Suppressor macrophage treated with lipopolysaccharide for 1 hour (primary cell): Measurements from ENCODE around the gene CHRNA7.
"Not testable (repeated sequence)": the region's sequence is repeated elsewhere in the genome, so short reads cannot be mapped to it uniquely, and the experiment has no call there.

Experiments used
- DNase-seq, 3 donors: peaks; one replicate each; pipeline ENCODE4 v3.0.0-alpha.2; 2020 to 2022

CHRNA7 gene

GRCh38 chr15:32121384-32121695 is 91.0 kb downstream of the CHRNA7 start:
- DNase-seq: no peak

DNA sequence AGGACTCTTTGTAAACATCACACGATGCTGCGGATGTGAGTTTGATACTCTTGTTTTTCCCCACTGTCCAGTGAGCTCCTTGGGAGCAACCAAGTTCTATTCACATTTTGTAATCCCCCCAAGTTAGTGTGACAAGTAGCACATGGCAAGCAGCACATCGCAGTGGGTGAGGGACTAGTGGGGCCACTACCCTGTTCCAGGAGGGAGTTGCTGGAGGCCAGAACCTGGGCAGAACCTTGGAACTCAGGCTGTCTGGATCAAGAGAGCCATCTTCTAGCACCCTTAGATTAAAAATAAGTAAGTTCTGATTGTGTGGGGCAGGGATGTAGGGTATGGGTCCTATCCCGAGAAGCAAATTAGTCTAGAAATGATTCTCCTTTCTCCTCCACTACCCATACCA is 91.7 kb downstream of the CHRNA7 start:
- DNase-seq: no peak

- DNase-seq: no peak
Observed at GRCh38 chr15:32123473-32123872, 93.2 kb downstream of the CHRNA7 start.

DNA sequence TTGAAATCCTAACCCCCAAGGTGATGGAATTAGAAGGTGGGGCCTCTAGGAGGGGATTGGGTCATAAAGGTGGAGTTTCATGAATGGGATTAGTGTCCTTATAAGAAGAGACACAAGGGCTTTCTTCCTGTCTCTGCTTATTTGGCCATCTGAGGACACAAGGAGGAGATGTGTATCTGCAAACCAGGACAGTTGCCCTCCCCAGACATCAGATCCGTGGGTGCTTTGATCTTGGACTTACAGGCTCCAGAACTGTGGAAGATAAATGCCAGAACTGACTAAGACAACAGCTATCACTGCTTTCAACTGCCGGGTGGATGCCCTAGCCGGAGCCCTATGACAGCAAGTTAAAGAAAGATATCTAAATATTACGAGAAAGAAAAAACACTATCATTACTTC is 94.4 kb downstream of the CHRNA7 start:
- no peak for DNase-seq

DNA sequence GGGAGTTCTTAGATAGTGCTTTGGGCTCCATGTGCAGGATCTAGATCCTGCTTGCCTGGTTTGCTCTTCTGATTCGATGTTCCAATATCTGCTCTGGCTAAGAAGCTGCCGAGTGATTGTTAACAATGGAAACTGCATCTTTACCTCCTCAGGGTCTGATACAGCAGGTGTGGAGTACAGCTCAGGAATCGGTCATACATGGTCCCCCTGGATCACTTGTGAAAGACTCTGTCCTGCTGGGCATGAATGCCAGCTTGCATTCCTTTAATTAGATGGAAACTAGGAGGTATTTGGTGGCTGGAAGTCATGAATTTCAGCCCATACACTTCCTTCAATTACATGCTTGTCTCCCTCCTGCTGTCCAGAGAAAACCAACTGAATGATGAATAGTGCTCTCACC is 95.3 kb downstream of the CHRNA7 start:
- no peak for DNase-seq

DNA sequence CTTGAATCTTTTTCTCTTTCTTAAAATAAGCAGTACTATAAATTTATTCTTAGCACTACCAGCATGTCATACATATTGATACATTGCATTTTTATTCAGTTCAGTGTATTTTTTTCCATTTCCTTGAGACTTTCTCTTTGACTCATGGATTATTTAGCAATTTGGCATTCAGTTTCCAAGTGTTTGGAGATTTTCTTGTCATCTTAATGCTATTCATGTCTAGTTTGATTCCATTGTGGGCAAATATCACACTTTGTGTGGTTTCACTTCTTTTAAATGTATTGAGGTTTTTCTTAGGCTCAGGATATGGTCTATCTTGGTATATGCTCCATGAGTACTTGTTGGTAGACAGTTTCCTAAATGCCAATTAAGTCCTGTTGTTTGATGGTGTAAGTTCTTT is 99.5 kb downstream of the CHRNA7 start:
- no peak for DNase-seq

- no peak for DNase-seq
Observed at GRCh38 chr15:32130823-32131222, 100.5 kb downstream of the CHRNA7 start.

GRCh38 chr15:32131803-32132202 is 101.5 kb downstream of the CHRNA7 start:
- no peak for DNase-seq

DNA sequence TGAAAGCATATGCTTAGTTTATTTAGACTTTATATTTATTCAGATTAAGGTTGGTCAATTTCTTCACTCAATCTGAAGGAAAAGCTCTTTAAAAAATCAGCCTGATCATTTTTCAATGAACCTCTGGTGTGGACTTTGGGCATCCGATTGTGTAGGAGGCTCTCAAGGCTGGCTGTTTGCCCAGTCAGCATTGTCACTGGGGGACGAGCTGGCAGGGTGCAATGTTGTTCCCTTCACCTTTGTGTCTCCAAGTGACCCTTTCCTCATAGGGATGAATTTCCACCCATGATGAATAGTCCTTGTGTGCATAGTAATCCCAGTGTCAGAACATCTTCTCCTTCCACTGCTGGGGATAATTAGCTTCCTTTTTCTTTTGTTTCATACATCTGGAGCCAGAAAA is 102.5 kb downstream of the CHRNA7 start:
- no peak for DNase-seq

GRCh38 chr15:32134842-32135241 is 104.5 kb downstream of the CHRNA7 start:
- DNase-seq: no peak

- DNase-seq: no peak
Observed at GRCh38 chr15:32135335-32135734, 105.0 kb downstream of the CHRNA7 start.

- DNase-seq: not testable (repeated sequence)
Observed at GRCh38 chr15:32145512-32145911, 115.2 kb downstream of the CHRNA7 start.

- DNase-seq: no peak
Observed at GRCh38 chr15:32148833-32149555, 118.7 kb downstream of the CHRNA7 start.

GRCh38 chr15:32152574-32152973 is 122.3 kb downstream of the CHRNA7 start:
- DNase-seq: no peak

GRCh38 chr15:32153868-32154623 is 123.7 kb downstream of the CHRNA7 start:
- not testable (repeated sequence) for DNase-seq

- not testable (repeated sequence) for DNase-seq
Observed at GRCh38 chr15:32162143-32162542, 131.8 kb downstream of the CHRNA7 start.

- not testable (repeated sequence) for DNase-seq
Observed at GRCh38 chr15:32164065-32164464, 133.8 kb downstream of the CHRNA7 start.

GRCh38 chr15:32164747-32165146 is 134.4 kb downstream of the CHRNA7 start:
- DNase-seq: not testable (repeated sequence)

- not testable (repeated sequence) for DNase-seq
Observed at GRCh38 chr15:32165775-32166174, 135.5 kb downstream of the CHRNA7 start.

DNA sequence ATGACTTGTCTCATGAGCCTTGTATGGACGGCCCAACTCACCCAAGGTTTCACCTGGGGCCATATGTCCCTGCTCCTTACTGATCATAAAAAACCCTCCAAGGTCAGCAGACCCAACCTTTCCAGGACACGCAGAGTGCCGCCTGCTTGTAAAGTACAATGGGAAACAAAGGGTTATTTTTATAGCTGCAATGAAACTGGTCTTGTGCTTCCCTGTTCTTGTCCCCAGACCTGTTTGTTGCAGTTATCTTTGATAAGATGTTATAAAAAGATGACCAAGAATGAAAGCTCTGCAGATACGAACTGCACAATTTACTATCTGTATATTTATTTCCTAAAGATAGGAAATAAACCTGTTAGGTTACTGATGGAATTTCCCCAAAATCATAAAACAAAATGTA is 136.0 kb downstream of the CHRNA7 start:
- DNase-seq: not testable (repeated sequence)

- not testable (repeated sequence) for DNase-seq
Observed at GRCh38 chr15:32167913-32168312, 137.6 kb downstream of the CHRNA7 start.

- not testable (repeated sequence) for DNase-seq
Observed at GRCh38 chr15:32180579-32180978, 150.3 kb downstream of the CHRNA7 start.

- not testable (repeated sequence) for DNase-seq
Observed at GRCh38 chr15:32193780-32194179, 163.5 kb downstream of the CHRNA7 start.

DNA sequence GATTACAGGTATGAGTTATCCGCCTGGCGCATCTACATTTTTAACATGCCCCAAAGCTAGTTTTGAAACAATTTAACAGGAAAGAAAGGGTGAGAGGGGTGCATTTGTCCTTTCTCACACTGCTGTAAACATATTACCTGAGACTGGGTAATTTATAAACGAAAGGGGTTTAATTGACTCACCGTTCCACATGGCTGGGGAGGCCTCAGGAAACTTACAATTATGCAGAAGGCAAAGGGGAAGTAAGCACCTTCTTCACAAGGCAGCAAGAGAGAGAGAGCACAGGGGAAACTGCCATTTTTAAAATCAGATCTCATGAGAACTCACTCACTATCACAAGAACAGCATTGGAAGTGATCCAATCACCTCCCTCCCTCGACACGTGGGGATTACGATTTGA is 165.9 kb downstream of the CHRNA7 start:
- DNase-seq: not testable (repeated sequence)
